ENCODE data around the gene SPAG16.

SPAG16 gene

DNA sequence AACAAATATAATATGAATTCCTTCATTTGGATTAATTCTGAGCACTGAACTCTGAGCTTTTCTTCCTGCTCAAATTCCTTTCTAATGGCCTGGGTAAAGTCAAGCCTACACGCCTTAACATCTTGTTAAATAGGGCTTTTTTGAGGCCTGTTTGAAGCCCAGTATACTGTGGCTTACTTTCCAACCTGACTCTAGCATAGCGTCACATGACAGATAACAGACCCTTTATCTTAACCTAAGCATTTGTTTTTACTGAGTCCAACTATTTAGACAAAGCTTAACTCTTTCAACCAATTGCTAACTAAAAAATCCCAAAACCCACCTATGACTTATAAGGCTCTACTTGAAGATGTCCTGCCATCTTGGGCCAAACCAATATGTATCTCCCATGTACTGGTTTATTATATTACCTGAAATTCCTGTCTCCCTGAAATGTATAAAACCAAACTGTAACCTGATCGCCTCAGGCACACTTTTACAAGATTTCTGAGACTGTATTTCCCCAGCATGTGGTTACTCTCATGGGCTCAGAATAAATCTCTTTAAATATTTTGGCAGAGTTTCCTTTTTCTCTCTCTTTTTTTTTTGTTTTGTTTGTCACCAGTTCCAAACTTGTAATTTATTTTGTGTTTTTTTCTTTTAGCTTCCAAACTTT, 855.5 kb downstream of the SPAG16 start:
- H4K20me1 ChIP-seq (ENCODE audit: insufficient read depth, low read length), result no peaks in the 10 kb centered on the region
- no peak for TF ChIP-seq EZH2 (IDR thresholded peaks at IDR 0.05; ENCODE audit: borderline replicate concordance, low read length)
- TF ChIP-seq, protein P1, sequence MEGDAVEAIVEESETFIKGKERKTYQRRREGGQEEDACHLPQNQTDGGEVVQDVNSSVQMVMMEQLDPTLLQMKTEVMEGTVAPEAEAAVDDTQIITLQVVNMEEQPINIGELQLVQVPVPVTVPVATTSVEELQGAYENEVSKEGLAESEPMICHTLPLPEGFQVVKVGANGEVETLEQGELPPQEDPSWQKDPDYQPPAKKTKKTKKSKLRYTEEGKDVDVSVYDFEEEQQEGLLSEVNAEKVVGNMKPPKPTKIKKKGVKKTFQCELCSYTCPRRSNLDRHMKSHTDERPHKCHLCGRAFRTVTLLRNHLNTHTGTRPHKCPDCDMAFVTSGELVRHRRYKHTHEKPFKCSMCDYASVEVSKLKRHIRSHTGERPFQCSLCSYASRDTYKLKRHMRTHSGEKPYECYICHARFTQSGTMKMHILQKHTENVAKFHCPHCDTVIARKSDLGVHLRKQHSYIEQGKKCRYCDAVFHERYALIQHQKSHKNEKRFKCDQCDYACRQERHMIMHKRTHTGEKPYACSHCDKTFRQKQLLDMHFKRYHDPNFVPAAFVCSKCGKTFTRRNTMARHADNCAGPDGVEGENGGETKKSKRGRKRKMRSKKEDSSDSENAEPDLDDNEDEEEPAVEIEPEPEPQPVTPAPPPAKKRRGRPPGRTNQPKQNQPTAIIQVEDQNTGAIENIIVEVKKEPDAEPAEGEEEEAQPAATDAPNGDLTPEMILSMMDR (IDR thresholded peaks at IDR 0.05; ENCODE audit: low read length), result no peak
- no peak overlapping the region for H2AFZ ChIP-seq (ENCODE audit: low read length)
- no peak overlapping the region for H3K27ac ChIP-seq (ENCODE audit: low read depth, low read length, poor library complexity, severe bottlenecking)
- H3K9me2 ChIP-seq (ENCODE audit: low read depth, low read length), result no peaks in the 10 kb centered on the region
- H3K36me3 ChIP-seq (ENCODE audit: insufficient read depth, low read length), result no peaks in the 10 kb centered on the region
- H3K9me3 ChIP-seq (ENCODE audit: low read length), result no peaks in the 10 kb centered on the region
- no peak overlapping the region for H3K4me3 ChIP-seq (ENCODE audit: low read depth, low read length, poor library complexity, severe bottlenecking)
- no peak overlapping the region for H3K4me2 ChIP-seq (ENCODE audit: low read length)
- H3K79me2 ChIP-seq (ENCODE audit: insufficient read depth, low read length), result no peaks in the 10 kb centered on the region
- no peaks in the 10 kb centered on the region for H3F3A ChIP-seq (ENCODE audit: insufficient read depth, low read length)
- no peaks in the 10 kb centered on the region for H3K4me1 ChIP-seq (ENCODE audit: insufficient read depth, low read length, severe bottlenecking)
- H3K9ac ChIP-seq (ENCODE audit: low read length), result no peak overlapping the region
- no peaks in the 10 kb centered on the region for H3K27me3 ChIP-seq (ENCODE audit: insufficient read depth, low read length)

DNA sequence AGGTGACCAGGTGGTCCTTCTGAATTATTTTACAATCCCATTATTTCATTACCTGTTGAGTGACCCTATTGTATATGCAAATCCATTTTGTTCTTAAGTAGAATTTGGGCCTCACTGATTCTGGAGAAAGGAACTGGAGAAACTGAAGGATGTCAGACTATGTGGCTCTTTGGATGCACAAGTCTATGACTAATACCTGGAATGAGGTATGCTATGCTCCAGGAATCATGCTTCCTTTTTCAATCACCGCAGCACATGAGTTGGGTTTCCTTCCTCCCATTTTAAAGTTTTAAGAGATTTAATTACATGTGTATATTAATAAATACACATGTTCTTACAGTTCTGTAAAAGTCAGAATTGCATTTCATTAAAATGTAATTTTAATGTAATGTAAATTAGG, 872.7 kb downstream of the SPAG16 start:
- Histone ChIP-seq H3K9me2 (ENCODE audit: low read depth, low read length) (no peaks in the 10 kb centered on the region), H3K4me1 (ENCODE audit: insufficient read depth, low read length, severe bottlenecking) (no peaks in the 10 kb centered on the region), H3F3A (ENCODE audit: insufficient read depth, low read length) (no peaks in the 10 kb centered on the region), H3K79me2 (ENCODE audit: insufficient read depth, low read length) (no peaks in the 10 kb centered on the region), H4K20me1 (ENCODE audit: insufficient read depth, low read length) (no peaks in the 10 kb centered on the region), H3K36me3 (ENCODE audit: insufficient read depth, low read length) (no peaks in the 10 kb centered on the region), H3K9ac (ENCODE audit: low read length) (no peak overlapping the region), H3K4me3 (ENCODE audit: low read depth, low read length, poor library complexity, severe bottlenecking) (no peak overlapping the region), H3K4me2 (ENCODE audit: low read length) (no peak overlapping the region), H3K27ac (ENCODE audit: low read depth, low read length, poor library complexity, severe bottlenecking) (no peak overlapping the region), H3K9me3 (ENCODE audit: low read length) (no peaks in the 10 kb centered on the region), H3K27me3 (ENCODE audit: insufficient read depth, low read length) (no peaks in the 10 kb centered on the region), H2AFZ (ENCODE audit: low read length) (no peak overlapping the region)
- TF ChIP-seq EZH2 (IDR thresholded peaks at IDR 0.05; ENCODE audit: borderline replicate concordance, low read length), result no peak
- TF ChIP-seq, protein P1 (IDR thresholded peaks at IDR 0.05; ENCODE audit: low read length), result no peak

DNA sequence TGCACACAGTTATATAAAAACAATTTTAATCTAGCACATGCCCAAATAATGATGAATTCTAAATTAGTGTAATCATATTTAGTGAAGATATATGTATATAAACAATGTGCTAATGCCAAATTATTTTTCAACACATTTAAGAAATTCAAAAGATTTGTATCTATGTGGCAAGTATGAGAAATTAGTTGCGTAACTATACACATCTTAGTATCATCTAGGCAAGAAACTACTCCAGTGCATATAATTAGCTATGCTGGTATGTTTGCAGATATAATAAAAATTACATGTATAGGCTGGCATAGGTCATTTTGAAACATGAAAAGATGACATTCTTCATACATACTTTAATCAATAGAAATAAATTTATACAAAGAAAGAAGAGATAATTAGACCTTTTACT, 874.6 kb downstream of the SPAG16 start:
- no peak overlapping the region for H3K4me3 ChIP-seq (ENCODE audit: low read depth, low read length, poor library complexity, severe bottlenecking)
- TF ChIP-seq EZH2 (IDR thresholded peaks at IDR 0.05; ENCODE audit: borderline replicate concordance, low read length), result no peak
- TF ChIP-seq, protein P1 (IDR thresholded peaks at IDR 0.05; ENCODE audit: low read length), result no peak
- no peaks in the 10 kb centered on the region for H3F3A ChIP-seq (ENCODE audit: insufficient read depth, low read length)
- no peaks in the 10 kb centered on the region for H3K9me2 ChIP-seq (ENCODE audit: low read depth, low read length)
- H3K27me3 ChIP-seq (ENCODE audit: insufficient read depth, low read length), result no peaks in the 10 kb centered on the region
- no peak overlapping the region for H3K4me2 ChIP-seq (ENCODE audit: low read length)
- H3K9ac ChIP-seq (ENCODE audit: low read length), result no peak overlapping the region
- no peaks in the 10 kb centered on the region for H3K79me2 ChIP-seq (ENCODE audit: insufficient read depth, low read length)
- no peak overlapping the region for H2AFZ ChIP-seq (ENCODE audit: low read length)
- H3K9me3 ChIP-seq (ENCODE audit: low read length), result no peaks in the 10 kb centered on the region
- H4K20me1 ChIP-seq (ENCODE audit: insufficient read depth, low read length), result no peaks in the 10 kb centered on the region
- no peak overlapping the region for H3K27ac ChIP-seq (ENCODE audit: low read depth, low read length, poor library complexity, severe bottlenecking)
- H3K4me1 ChIP-seq (ENCODE audit: insufficient read depth, low read length, severe bottlenecking), result no peaks in the 10 kb centered on the region
- no peaks in the 10 kb centered on the region for H3K36me3 ChIP-seq (ENCODE audit: insufficient read depth, low read length)

Measured in OCI-LY1 (cell line).